IMR-90 (cell line): ENCODE data around the gene ZNF484. TPM values are rescaled to one million over a fixed set of nuclear protein-coding genes. Genes with fewer than 3 reads are reported as not detected.
"Not testable (repeated sequence)": the region's sequence is repeated elsewhere in the genome, so short reads cannot be mapped to it uniquely, and the experiment has no call there.

Experiments
- ATAC-seq: fragments of 200-7000 bp; cut with Tn5 transposase; 2 replicates; pipeline ENCODE4 v1.9.1; 2020; ENCODE audit warnings: low read depth, mild to moderate bottlenecking, moderate library complexity
- BruUV-seq: library from RNA; stranded (reverse); fragments of 400-500 nt; replicated peaks from 2 replicates; lab custom pipeline; 2021; lab: Mats Ljungman, UMichigan
- CTCF ChIA-PET: fragments of 300-600 bp; formaldehyde crosslinking; extraction: SDS; loops from one replicate; lab custom pipeline; 2021; ENCODE audit warnings: antibody characterized with exemption; lab: Yijun Ruan, JAX
- POLR2A ChIA-PET: fragments of 300-600 bp; sonication (Branson Sonifier 250); formaldehyde crosslinking; loops from one replicate; lab custom pipeline; 2022; ENCODE audit warnings: antibody characterized with exemption; ENCODE audit not compliant: unreplicated experiment; lab: Charles Lee
- DNase-seq: peaks from one replicate; pipeline ENCODE4 v3.0.0; 2013
- H2AFZ ChIP-seq: replicated peaks from 2 replicates; pipeline ENCODE3; 2013; ENCODE audit warnings: low read length, mild to moderate bottlenecking; ENCODE audit not compliant: poor library complexity
- H2AK5ac ChIP-seq: 2 replicates; pipeline ENCODE4 v1.6.1; 2013; ENCODE audit warnings: low read depth, low read length, inconsistent platforms
- H2AK9ac ChIP-seq: replicated peaks from 2 replicates; pipeline ENCODE3; 2013; ENCODE audit warnings: mild to moderate bottlenecking, low read depth, low read length, moderate library complexity; ENCODE audit not compliant: poor library complexity
- H2BK120ac ChIP-seq: 2 replicates; pipeline ENCODE4 v1.6.1; 2013; ENCODE audit warnings: low read depth, low read length, inconsistent platforms
- H2BK15ac ChIP-seq: 3 replicates; pipeline ENCODE4 v1.6.1; 2013; ENCODE audit warnings: low read depth, low read length, inconsistent platforms
- H2BK20ac ChIP-seq: 2 replicates; pipeline ENCODE4 v1.6.1; 2013; ENCODE audit warnings: low read depth, mild to moderate bottlenecking, inconsistent platforms, low read length, moderate library complexity
- H2BK5ac ChIP-seq: 2 replicates; pipeline ENCODE4 v1.6.1; 2013; ENCODE audit warnings: mild to moderate bottlenecking, low read depth, low read length, inconsistent platforms; ENCODE audit not compliant: poor library complexity, severe bottlenecking
- H3K14ac ChIP-seq: replicated peaks from 2 replicates; pipeline ENCODE4 v1.6.1; 2013; ENCODE audit warnings: low read depth, low read length, inconsistent platforms
- H3K18ac ChIP-seq: 2 replicates; pipeline ENCODE4 v1.6.1; 2013; ENCODE audit warnings: low read depth, low read length, control low read depth
- H3K23ac ChIP-seq: 2 replicates; pipeline ENCODE4 v1.6.1; 2013; ENCODE audit warnings: low read depth, low read length, inconsistent platforms
- H3K27ac ChIP-seq: 2 replicates; pipeline ENCODE4 v1.5.1; 2013; ENCODE audit warnings: mild to moderate bottlenecking, control low read depth, low read length; ENCODE audit not compliant: insufficient read depth
- H3K27me3 ChIP-seq: 2 replicates; pipeline ENCODE4 v1.6.1; 2013; ENCODE audit warnings: low read length; ENCODE audit not compliant: control insufficient read depth, insufficient read depth
- H3K36me3 ChIP-seq: 2 replicates; pipeline ENCODE4 v1.6.1; 2013; ENCODE audit warnings: low read length, mixed read lengths; ENCODE audit not compliant: control insufficient read depth, insufficient read depth
- H3K4ac ChIP-seq: 2 replicates; pipeline ENCODE4 v1.6.1; 2013; ENCODE audit warnings: low read depth, low read length, inconsistent platforms
- H3K4me1 ChIP-seq: 2 replicates; pipeline ENCODE4 v1.6.1; 2013; ENCODE audit warnings: low read length, mixed read lengths; ENCODE audit not compliant: control insufficient read depth, insufficient read depth
- H3K4me2 ChIP-seq: 2 replicates; pipeline ENCODE4 v1.6.1; 2013; ENCODE audit warnings: low read depth, mild to moderate bottlenecking, control low read depth, low read length, moderate library complexity
- H3K4me3 ChIP-seq: 2 replicates; pipeline ENCODE4 v1.5.1; 2013; ENCODE audit warnings: low read depth, mild to moderate bottlenecking, control low read depth, low read length, moderate library complexity; ENCODE audit not compliant: insufficient read depth
- H3K56ac ChIP-seq: 2 replicates; pipeline ENCODE4 v1.6.1; 2013; ENCODE audit warnings: low read length, inconsistent platforms; ENCODE audit not compliant: insufficient read depth; ENCODE audit errors: extremely low read depth
- H3K79me1 ChIP-seq, 2 experiments: 2 replicates each; pipeline ENCODE4 v1.6.1; 2013; ENCODE audit warnings: low read length in 2 of 2, inconsistent platforms in 1 of 2, low read depth in 1 of 2
- H3K9ac ChIP-seq: 2 replicates; pipeline ENCODE4 v1.6.1; 2013; ENCODE audit warnings: low read depth, low read length, control low read depth
- H3K9me1 ChIP-seq: 2 replicates; pipeline ENCODE4 v1.6.1; 2013; ENCODE audit warnings: low read length, inconsistent platforms; ENCODE audit not compliant: insufficient read depth
- H3K9me3 ChIP-seq: 2 replicates; pipeline ENCODE4 v1.6.1; 2013; ENCODE audit warnings: low read length; ENCODE audit not compliant: control insufficient read depth, insufficient read depth
- H4K20me1 ChIP-seq: 2 replicates; pipeline ENCODE4 v1.6.1; 2013; ENCODE audit warnings: low read length, inconsistent platforms; ENCODE audit not compliant: insufficient read depth
- H4K5ac ChIP-seq: 2 replicates; pipeline ENCODE4 v1.6.1; 2013; ENCODE audit warnings: mild to moderate bottlenecking, low read depth, low read length, control low read depth
- H4K8ac ChIP-seq, 2 experiments: 2 replicates each; pipeline ENCODE4 v1.6.1; 2013; ENCODE audit warnings: low read depth in 2 of 2, low read length in 2 of 2, control low read depth in 1 of 2, inconsistent platforms in 1 of 2
- H4K91ac ChIP-seq: 2 replicates; pipeline ENCODE4 v1.6.1; 2013; ENCODE audit warnings: low read depth, low read length, inconsistent platforms; ENCODE audit not compliant: insufficient read depth
- ELK1 ChIP-seq: fragments of 150-350 bp; IDR thresholded peaks from 2 replicates; pipeline ENCODE4 v1.6.1; 2016; ENCODE audit warnings: low read depth, mild to moderate bottlenecking, low read length, moderate library complexity, borderline replicate concordance
- WGBS, 2 experiments: methylation state at CpG; one replicate each; pipeline versions ENCODE4 v1.1.5 to v1.1.7; 2013; ENCODE audit warnings: missing lambda C conversion rate in 2 of 2; ENCODE audit not compliant: insufficient read length in 1 of 2; ENCODE audit errors: extremely low coverage in 2 of 2; 5-methylcytosine and 5-hydroxymethylcytosine counted together
- dilution Hi-C: fragments of 300-500 bp; cut with HindIII; formaldehyde crosslinking; loops from one replicate; pipeline ENCODE4 v1.14.3; 2018; ENCODE audit warnings: low sequenced_read_pairs; ENCODE audit not compliant: unreplicated experiment
- in situ Hi-C: fragments of 300-500 bp; cut with MboI; formaldehyde crosslinking; loops from 3 replicates; pipeline ENCODE4 v1.14.3; 2019; ENCODE audit warnings: low sequenced_read_pairs, inconsistent platforms, mixed read lengths
- intact Hi-C: fragments of 100-400 bp; cut with micrococcal nuclease; formaldehyde crosslinking; loops from 2 replicates; pipeline ENCODE4 v1.10.0; 2022
- polyA plus RNA-seq, 3 experiments: library from polyadenylated mRNA; depleted of rRNA; stranded (reverse); fragments of >200 nt; gene quantifications; 2 replicates each; pipeline ENCODE4 v1.2.3, GENCODE V29; 2012; ENCODE audit warnings: low replicate concordance in 1 of 3
- total RNA-seq: library from RNA; depleted of rRNA; stranded (reverse); fragments of >200 nt; gene quantifications from 2 replicates; pipeline ENCODE4 v1.2.3, GENCODE V29; 2012

The ZNF484 gene
- total and polyA plus RNA-seq, 2 of the 4 experiments (the other 2 are of a cell fraction): 1.4 to 11.8 TPM

GRCh38 chr9:92820964-92821363 is 56.9 kb downstream of the ZNF484 start:
- dilution Hi-C loops (no loop called here), in situ Hi-C loops (no loop called here), intact Hi-C loops (no loop called here)
- H3K9me3 ChIP-seq: no peaks in the 10 kb centered on the region
- no peak overlapping the region for H3K18ac ChIP-seq
- POLR2A ChIA-PET: no interaction called here
- BruUV-seq: no TSS peak
- no peak overlapping the region for H4K8ac ChIP-seq
- H3K23ac ChIP-seq: no peak overlapping the region
- TF ChIP-seq ELK1: no peak
- H3K14ac ChIP-seq: no peak overlapping the region
- peaks cover 18% of the 10 kb centered on the region for H3K27me3 ChIP-seq
- no peak overlapping the region for H2AK5ac ChIP-seq
- H2AK9ac ChIP-seq: no peak overlapping the region
- no peak overlapping the region for H2BK15ac ChIP-seq
- H3K4me3 ChIP-seq: no peak overlapping the region
- H4K5ac ChIP-seq: no peak overlapping the region
- H3K4me2 ChIP-seq: no peak overlapping the region
- no peak overlapping the region for H3K27ac ChIP-seq
- H4K91ac ChIP-seq: no peak overlapping the region
- no peak overlapping the region for H2BK20ac ChIP-seq
- CTCF ChIA-PET: no interaction called here
- no peaks in the 10 kb centered on the region for H4K20me1 ChIP-seq
- WGBS, 2 experiments: 43% methylated on average over 2 of the region's 3 CpGs; no CpG with 5 or more reads in 1 of the 2 experiments
- no peak for DNase-seq
- H3K79me1 ChIP-seq: no peaks in the 10 kb centered on the region
- H2BK120ac ChIP-seq: no peak overlapping the region
- H3K36me3 ChIP-seq: no peaks in the 10 kb centered on the region
- no peak overlapping the region for H3K9ac ChIP-seq
- no peaks in the 10 kb centered on the region for H3K9me1 ChIP-seq
- no peak overlapping the region for H2AFZ ChIP-seq
- H3K56ac ChIP-seq: no peak overlapping the region
- ATAC-seq: no peak
- no peak overlapping the region for H3K4ac ChIP-seq
- no peak overlapping the region for H2BK5ac ChIP-seq
- H3K4me1 ChIP-seq: no peaks in the 10 kb centered on the region

GRCh38 chr9:92819898-92820297 is 57.9 kb downstream of the ZNF484 start:
- in situ Hi-C loops, H2BK5ac ChIP-seq, H2AK5ac ChIP-seq, H3K4me2 ChIP-seq, H2BK120ac ChIP-seq, CTCF ChIA-PET, H3K79me1 ChIP-seq, H3K18ac ChIP-seq, H4K8ac ChIP-seq, H3K9me3 ChIP-seq, H4K91ac ChIP-seq, dilution Hi-C loops, H3K9me1 ChIP-seq, POLR2A ChIA-PET, H3K36me3 ChIP-seq, H3K14ac ChIP-seq, ATAC-seq, H3K4me1 ChIP-seq, H3K4me3 ChIP-seq, H3K9ac ChIP-seq, H2BK15ac ChIP-seq, H3K56ac ChIP-seq, H3K27ac ChIP-seq, intact Hi-C loops, H3K4ac ChIP-seq, BruUV-seq, H4K20me1 ChIP-seq, H2AK9ac ChIP-seq, H4K5ac ChIP-seq, H2AFZ ChIP-seq, H2BK20ac ChIP-seq, DNase-seq, H3K23ac ChIP-seq: not testable (repeated sequence)
- H3K27me3 ChIP-seq: peaks cover 20% of the 10 kb centered on the region
- no CpG with 5 or more reads among the region's 1 CpG for WGBS, 2 experiments
